ENCODE measurements around the gene F10.

The F10 gene

DNA sequence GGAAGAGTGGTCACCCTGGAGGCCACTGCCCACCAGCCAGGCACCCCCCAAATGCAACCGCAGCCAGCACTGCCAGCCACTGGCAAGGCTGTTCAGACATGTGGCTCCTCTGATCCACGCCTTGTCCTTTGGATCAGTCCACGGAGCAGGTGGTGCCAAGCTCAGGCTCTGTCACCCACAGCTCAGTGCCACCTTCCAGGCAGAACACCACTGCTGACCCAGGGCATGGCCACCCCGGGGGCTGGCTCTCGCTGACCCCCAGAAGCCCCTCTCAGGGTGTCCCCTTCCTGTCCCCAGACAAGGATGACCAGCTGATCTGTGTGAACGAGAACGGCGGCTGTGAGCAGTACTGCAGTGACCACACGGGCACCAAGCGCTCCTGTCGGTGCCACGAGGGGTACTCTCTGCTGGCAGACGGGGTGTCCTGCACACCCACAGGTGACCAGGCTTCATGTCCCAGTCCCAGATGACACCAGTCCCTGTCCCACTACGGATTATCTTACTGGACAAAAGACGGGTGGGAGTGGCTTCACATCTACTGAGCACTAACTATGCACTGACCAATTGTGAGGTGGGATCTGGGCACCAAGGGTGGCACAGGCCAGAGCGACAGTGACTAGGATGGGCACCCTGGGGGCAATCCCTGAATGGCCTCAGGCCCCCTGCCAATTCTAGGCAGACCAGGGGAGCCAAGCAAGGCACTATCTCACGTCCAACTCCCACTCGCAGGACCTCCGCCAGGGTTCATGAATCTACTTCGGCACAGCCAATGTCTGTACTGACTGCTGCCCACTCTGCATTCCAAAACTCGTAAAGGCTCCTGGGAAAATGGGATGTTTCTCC, 7.0 kb upstream of the F10 start:
- peak in 1 of 2 donors; percentile 1 for DNase-seq (ENCODE audit: low read depth in 1 of 2, low spot score in 1 of 2)

DNA sequence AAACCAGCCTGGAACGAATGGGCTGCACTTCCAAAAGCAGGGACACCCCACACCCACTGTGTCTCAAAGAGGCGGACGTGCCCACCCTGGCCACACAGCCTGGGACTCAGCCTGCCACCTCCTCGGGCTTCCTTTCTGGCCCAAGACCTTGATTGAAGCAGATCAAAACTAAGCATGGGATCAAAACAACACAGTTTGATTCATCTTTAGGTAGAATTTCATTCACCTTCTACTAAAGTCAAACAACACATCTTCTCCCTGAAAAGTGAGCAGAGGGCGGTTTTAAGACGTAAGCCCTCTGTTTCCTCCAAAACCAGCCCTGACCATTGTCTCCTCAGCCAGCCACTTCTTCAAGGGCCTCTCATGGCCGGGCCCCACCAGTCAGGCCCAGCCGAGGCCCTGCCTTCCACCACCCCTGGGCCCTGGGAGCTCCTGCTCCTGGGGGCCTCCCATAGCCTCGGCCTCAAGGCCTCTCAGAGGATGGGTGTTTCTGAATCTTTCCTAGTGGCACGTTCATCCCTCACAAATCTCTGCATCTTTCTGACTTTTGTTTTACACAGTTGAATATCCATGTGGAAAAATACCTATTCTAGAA, 6.3 kb upstream of the F10 start:
- peak in 1 of 2 donors; percentile 0 for DNase-seq (ENCODE audit: low read depth in 1 of 2, low spot score in 1 of 2)

DNA sequence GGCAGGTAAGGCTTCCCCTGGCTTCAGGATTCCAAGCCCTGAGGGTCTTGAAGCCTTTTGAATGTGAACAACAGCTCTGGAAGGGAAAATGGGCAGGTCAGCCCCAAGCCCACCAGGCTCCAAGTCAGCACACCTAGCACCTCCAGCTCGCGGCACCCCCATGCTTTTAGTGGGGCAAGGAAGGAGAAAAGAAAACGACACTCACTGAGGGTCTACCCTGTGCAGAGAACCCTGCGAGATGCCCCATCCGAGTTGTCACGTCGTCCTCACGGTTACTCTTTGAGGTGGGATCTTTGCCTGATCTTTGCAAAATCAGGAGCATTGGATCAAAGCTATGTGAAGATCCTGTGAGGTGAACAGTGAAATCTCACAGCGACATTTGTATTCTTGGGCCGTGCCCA, 5.7 kb upstream of the F10 start:
- DNase-seq (ENCODE audit: low read depth in 1 of 2, low spot score in 1 of 2), result no peak

DNA sequence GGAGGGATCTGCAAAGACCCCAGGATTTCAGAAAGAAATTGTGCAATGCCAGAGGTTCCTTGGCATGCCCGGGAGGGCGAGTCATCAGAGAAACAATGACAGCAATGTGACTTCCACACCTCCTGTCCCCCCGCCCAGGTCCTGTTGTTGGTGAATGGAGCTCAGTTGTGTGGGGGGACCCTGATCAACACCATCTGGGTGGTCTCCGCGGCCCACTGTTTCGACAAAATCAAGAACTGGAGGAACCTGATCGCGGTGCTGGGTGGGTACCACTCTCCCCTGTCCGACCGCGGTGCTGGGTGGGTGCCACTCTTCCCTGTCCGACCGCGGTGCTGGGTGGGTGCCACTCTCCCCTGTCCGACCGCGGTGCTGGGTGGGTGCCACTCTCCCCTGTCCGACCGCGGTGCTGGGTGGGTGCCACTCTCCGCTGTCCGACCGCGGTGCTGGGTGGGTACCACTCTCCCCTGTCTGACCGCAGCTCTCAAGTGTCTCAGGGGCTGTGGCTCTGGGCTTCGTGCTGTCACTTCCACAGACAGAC, 5.2 kb upstream of the F10 start:
- no peak for DNase-seq (ENCODE audit: low read depth in 1 of 2, low spot score in 1 of 2)

GRCh38 chr13:113117911-113118260, 4.7 kb upstream of the F10 start:
- DNase-seq (ENCODE audit: low read depth in 1 of 2, low spot score in 1 of 2), result no peak

DNA sequence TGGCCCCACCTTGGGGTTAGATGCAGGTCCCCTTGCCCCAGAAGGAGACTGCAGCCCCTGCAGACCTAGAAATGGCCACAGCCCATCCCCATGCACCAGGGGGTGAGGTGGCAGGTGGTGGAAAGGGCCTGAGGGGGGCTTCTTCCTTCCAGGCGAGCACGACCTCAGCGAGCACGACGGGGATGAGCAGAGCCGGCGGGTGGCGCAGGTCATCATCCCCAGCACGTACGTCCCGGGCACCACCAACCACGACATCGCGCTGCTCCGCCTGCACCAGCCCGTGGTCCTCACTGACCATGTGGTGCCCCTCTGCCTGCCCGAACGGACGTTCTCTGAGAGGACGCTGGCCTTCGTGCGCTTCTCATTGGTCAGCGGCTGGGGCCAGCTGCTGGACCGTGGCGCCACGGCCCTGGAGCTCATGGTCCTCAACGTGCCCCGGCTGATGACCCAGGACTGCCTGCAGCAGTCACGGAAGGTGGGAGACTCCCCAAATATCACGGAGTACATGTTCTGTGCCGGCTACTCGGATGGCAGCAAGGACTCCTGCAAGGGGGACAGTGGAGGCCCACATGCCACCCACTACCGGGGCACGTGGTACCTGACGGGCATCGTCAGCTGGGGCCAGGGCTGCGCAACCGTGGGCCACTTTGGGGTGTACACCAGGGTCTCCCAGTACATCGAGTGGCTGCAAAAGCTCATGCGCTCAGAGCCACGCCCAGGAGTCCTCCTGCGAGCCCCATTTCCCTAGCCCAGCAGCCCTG, 4.2 kb upstream of the F10 start:
- DNase-seq (ENCODE audit: low read depth in 1 of 2, low spot score in 1 of 2), result no peak

DNA sequence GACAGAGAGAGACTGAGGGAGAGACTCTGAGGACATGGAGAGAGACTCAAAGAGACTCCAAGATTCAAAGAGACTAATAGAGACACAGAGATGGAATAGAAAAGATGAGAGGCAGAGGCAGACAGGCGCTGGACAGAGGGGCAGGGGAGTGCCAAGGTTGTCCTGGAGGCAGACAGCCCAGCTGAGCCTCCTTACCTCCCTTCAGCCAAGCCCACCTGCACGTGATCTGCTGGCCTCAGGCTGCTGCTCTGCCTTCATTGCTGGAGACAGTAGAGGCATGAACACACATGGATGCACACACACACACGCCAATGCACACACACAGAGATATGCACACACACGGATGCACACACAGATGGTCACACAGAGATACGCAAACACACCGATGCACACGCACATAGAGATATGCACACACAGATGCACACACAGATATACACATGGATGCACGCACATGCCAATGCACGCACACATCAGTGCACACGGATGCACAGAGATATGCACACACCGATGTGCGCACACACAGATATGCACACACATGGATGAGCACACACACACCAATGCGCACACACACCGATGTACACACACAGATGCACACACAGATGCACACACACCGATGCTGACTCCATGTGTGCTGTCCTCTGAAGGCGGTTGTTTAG, 3.3 kb upstream of the F10 start:
- no peak for DNase-seq (ENCODE audit: low read depth in 1 of 2, low spot score in 1 of 2)

GRCh38 chr13:113119822-113120189, 2.8 kb upstream of the F10 start:
- no peak for DNase-seq (ENCODE audit: low read depth in 1 of 2, low spot score in 1 of 2)

GRCh38 chr13:113120300-113121182, 2.1 kb upstream of the F10 start:
- DNase-seq (ENCODE audit: low read depth in 1 of 2, low spot score in 1 of 2), result no peak

GRCh38 chr13:113121183-113121927, 1.2 kb upstream of the F10 start:
- no peak for DNase-seq (ENCODE audit: low read depth in 1 of 2, low spot score in 1 of 2)

DNA sequence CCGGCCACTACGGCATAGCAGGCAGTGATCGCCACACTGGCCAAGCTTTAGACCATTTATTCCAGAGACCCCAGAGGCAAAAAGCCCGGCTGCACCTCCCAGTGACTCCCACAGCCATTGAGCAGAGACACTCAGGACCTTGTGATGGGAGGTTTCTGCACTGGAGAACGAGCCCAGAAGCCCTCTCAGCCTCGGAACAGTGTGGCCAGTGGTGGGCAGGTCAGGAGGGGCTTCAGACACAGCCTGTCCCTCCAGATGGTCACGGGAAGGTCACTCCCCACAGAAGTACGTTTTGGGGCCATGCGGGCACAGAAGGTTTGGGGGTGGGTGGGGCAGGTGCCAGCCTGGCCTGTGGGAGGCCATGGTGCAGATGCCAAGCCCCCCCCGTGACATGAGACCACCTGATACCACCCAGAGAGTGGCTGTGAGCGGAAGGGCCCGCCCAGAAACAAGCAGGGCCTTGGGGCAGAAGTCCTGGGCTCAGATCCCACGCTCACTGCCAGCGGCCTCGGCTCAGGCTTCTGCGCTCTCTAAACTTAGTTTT, 599 bp upstream of the F10 start:
- DNase-seq (ENCODE audit: low read depth in 1 of 2, low spot score in 1 of 2), result no peak

GRCh38 chr13:113123226-113124201, 915 bp downstream of the F10 start:
- DNase-seq (ENCODE audit: low read depth in 1 of 2, low spot score in 1 of 2), result no peak

- DNase-seq (ENCODE audit: low read depth in 1 of 2, low spot score in 1 of 2), result no peak
These were observed 1.8 kb downstream of the F10 start for GRCh38 chr13:113124211-113124970.

DNA sequence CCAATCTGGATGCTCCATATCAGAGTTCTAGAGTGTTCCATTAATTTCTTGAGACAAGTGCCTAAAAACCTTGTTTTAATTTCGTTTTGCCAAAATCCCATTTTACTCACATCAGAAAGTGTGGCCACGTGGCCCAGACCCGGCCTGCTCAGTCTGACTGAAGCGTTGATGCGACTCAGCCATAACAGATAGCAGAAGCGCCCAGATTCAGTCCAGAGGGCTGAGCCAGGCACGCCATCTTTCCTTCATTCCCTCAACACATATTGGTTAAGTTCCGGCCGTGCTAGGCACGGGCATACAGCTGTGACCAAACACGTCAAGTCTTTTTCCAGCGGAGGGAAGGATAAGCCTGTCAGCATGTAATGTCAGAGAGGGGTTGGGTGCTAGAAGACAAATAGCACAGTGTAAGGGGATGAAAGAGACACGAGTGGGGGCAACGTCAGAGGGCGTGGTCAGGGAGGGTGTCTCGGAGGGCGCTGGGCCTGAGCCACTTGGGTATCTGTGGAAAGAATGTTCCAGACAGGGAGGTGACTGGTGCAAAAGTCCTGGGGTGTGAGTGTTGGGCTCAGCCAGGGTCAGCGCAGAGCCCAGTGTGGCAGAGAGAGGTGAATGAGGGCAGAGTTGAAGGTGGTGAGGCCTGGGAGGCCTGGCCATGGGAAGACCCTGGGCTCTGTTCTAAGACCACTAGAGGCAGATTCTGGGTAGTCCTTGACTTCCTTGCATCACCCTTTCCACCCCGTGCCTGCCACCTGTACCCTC, 3.1 kb downstream of the F10 start:
- no peak for DNase-seq (ENCODE audit: low read depth in 1 of 2, low spot score in 1 of 2)

DNA sequence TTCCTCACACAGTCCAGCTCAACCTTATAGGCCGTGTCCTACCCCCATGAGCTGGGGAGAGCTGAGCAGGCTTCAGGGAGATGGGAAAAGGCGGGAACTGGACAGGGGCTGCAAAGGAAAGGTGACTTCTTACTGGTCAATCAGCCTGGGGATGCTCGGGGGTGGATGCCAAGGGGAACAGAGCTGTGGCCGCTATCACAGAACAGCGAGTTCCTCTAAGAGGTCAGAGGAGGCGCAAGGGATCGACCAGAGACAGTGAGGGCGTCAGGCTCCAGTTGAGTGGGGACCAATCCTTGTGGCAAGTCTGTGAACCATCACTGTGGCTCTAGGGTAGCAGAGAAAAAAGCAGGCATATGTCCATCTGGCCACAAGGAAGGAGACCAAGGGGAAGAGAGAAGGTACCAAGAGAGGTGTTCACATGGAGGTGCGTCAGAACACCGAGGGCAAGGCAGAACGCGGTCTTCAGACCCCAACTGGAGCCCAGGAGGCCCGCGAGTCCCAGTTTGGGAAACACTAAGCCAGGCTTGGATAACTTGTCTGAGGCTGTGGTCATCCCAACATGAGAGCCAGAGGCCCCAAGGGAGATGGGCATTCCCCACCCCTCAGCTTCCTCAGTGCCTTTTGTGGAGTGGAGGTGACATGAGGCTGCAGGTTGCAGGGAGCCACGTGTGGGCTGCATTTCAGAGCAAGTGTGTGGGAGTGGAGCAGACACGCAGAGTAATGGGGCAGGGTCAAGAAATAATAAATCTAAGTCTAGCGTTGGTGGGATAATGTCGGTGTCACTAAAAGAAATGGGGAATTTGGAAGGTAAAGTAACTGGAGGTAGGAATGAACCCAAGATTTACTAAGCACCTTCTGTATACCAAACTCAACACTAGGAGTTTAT, 3.9 kb downstream of the F10 start:
- DNase-seq (ENCODE audit: low read depth in 1 of 2, low spot score in 1 of 2), result no peak

- DNase-seq (ENCODE audit: low read depth in 1 of 2, low spot score in 1 of 2), result no peak
These were observed 6.9 kb downstream of the F10 start for GRCh38 chr13:113129480-113129879.
